ENCODE measurements around the gene NHP2. TPM values are rescaled to one million over a fixed set of nuclear protein-coding genes. Genes with fewer than 3 reads are reported as not detected.

The NHP2 gene
- total and polyA plus RNA-seq, 10 of the 15 experiments (the other 5 are each of a cell fraction or from before 2014, with no cell fraction given): 39.2 to 513 (median 198) TPM

DNA sequence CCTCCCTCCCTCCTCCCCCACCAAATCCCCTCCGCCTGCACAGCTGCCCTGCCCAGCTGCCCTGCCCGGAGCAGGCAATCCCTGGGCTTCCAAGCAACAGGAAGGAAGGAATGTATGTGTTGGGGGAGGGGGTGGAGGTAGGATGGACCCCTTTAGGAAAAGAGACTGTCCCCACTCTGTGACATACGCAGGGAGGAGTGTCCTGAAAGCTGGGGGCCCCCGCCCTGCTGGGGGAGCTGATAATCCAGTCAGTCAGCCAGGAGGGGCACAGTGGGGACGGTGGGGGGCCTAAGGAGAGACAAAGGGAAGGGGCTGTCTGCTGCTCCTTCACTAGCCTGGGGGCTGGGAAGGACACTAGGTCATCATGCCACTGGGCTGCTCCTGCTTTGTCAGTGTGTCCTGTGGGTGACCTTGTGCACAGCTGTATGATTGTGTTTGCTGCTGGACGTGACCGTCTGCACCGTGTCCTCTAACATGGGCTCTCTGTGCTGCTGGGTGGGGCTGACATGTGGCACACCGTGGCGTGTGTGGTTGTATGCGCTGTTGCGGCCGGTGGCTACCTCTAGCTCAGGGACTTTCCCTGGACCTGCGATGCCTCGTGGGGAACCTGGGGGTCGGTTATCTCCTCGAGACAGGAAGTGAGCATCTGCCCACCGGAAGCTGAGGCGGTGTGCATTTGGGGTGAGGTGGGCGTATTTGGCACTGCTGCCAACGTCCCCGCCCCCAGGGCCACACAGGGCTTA is 37.4 kb downstream of the NHP2 start (continued):
- TF ChIP-seq RAD51 (IDR thresholded peaks at IDR 0.05) (no peak), SMAD5 (IDR thresholded peaks at IDR 0.05; ENCODE audit: low read depth) (no peak), ZBED1 (IDR thresholded peaks at IDR 0.05; ENCODE audit: borderline replicate concordance) (0 out of 2 replicates have a peak, but pooled peaks have one; percentile 67), RFX5 (IDR thresholded peaks at IDR 0.05; ENCODE audit: low read depth, low read length) (0 out of 2 replicates have a peak, but pooled peaks have one; percentile 40), MYB (IDR thresholded peaks at IDR 0.05; ENCODE audit: borderline replicate concordance, low read depth, low read length) (no peak), MEF2B (IDR thresholded peaks at IDR 0.05; ENCODE audit: partially characterized antibody, poor library complexity, severe bottlenecking) (peak; percentile 31), YY1 (IDR thresholded peaks at IDR 0.05; ENCODE audit: low read depth, low read length) (peak; percentile 43; the same call in 1 of the 2 replicates), BACH1 (IDR thresholded peaks at IDR 0.05; ENCODE audit: borderline replicate concordance) (0 out of 2 replicates have a peak, but pooled peaks have one; percentile 39), IKZF1 (conservative IDR thresholded peaks at IDR 0.05) (peak; percentile 69; the same call in 1 of the 2 replicates), MXI1 (IDR thresholded peaks at IDR 0.05; ENCODE audit: low read depth, low read length) (peak; percentile 98), LARP7 (IDR thresholded peaks at IDR 0.05) (no peak), CHD4 (IDR thresholded peaks at IDR 0.05) (no peak), PAX5 (IDR thresholded peaks at IDR 0.05; ENCODE audit: borderline replicate concordance, low read depth, low read length) (peak; percentile 73; the same call in 1 of the 2 replicates), EP300 (IDR thresholded peaks at IDR 0.05; ENCODE audit: borderline replicate concordance in 1 of 2, control insufficient read depth in 1 of 2, low read depth in 2 of 2, low read length in 2 of 2) (peak; percentile 50 to 68; a peak in 1 of 4 replicates), POLR2AphosphoS2 (IDR thresholded peaks at IDR 0.05; ENCODE audit: low read depth, low read length) (peak; percentile 63; the same call in 1 of the 2 replicates), ASH2L (IDR thresholded peaks at IDR 0.05; ENCODE audit: borderline replicate concordance, low read depth) (no peak), TBL1XR1 (IDR thresholded peaks at IDR 0.05; ENCODE audit: low read depth, low read length) (no peak)
- TF ChIP-seq, protein P1, sequence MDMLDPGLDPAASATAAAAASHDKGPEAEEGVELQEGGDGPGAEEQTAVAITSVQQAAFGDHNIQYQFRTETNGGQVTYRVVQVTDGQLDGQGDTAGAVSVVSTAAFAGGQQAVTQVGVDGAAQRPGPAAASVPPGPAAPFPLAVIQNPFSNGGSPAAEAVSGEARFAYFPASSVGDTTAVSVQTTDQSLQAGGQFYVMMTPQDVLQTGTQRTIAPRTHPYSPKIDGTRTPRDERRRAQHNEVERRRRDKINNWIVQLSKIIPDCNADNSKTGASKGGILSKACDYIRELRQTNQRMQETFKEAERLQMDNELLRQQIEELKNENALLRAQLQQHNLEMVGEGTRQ (IDR thresholded peaks at IDR 0.05; ENCODE audit: borderline replicate concordance, low read depth, low read length): no peak
- TF ChIP-seq, protein P2, sequence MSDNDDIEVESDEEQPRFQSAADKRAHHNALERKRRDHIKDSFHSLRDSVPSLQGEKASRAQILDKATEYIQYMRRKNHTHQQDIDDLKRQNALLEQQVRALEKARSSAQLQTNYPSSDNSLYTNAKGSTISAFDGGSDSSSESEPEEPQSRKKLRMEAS (IDR thresholded peaks at IDR 0.05; ENCODE audit: low read depth, low read length): peak; percentile 92
- TF ChIP-seq, protein P3, sequence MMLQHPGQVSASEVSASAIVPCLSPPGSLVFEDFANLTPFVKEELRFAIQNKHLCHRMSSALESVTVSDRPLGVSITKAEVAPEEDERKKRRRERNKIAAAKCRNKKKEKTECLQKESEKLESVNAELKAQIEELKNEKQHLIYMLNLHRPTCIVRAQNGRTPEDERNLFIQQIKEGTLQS (IDR thresholded peaks at IDR 0.05; ENCODE audit: borderline replicate concordance, extremely low read depth, low read depth, low read length): no peak
- TF ChIP-seq, protein P4, sequence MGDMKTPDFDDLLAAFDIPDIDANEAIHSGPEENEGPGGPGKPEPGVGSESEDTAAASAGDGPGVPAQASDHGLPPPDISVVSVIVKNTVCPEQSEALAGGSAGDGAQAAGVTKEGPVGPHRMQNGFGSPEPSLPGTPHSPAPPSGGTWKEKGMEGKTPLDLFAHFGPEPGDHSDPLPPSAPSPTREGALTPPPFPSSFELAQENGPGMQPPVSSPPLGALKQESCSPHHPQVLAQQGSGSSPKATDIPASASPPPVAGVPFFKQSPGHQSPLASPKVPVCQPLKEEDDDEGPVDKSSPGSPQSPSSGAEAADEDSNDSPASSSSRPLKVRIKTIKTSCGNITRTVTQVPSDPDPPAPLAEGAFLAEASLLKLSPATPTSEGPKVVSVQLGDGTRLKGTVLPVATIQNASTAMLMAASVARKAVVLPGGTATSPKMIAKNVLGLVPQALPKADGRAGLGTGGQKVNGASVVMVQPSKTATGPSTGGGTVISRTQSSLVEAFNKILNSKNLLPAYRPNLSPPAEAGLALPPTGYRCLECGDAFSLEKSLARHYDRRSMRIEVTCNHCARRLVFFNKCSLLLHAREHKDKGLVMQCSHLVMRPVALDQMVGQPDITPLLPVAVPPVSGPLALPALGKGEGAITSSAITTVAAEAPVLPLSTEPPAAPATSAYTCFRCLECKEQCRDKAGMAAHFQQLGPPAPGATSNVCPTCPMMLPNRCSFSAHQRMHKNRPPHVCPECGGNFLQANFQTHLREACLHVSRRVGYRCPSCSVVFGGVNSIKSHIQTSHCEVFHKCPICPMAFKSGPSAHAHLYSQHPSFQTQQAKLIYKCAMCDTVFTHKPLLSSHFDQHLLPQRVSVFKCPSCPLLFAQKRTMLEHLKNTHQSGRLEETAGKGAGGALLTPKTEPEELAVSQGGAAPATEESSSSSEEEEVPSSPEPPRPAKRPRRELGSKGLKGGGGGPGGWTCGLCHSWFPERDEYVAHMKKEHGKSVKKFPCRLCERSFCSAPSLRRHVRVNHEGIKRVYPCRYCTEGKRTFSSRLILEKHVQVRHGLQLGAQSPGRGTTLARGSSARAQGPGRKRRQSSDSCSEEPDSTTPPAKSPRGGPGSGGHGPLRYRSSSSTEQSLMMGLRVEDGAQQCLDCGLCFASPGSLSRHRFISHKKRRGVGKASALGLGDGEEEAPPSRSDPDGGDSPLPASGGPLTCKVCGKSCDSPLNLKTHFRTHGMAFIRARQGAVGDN (IDR thresholded peaks at IDR 0.05): peak; percentile 72
- TF ChIP-seq, protein P5, sequence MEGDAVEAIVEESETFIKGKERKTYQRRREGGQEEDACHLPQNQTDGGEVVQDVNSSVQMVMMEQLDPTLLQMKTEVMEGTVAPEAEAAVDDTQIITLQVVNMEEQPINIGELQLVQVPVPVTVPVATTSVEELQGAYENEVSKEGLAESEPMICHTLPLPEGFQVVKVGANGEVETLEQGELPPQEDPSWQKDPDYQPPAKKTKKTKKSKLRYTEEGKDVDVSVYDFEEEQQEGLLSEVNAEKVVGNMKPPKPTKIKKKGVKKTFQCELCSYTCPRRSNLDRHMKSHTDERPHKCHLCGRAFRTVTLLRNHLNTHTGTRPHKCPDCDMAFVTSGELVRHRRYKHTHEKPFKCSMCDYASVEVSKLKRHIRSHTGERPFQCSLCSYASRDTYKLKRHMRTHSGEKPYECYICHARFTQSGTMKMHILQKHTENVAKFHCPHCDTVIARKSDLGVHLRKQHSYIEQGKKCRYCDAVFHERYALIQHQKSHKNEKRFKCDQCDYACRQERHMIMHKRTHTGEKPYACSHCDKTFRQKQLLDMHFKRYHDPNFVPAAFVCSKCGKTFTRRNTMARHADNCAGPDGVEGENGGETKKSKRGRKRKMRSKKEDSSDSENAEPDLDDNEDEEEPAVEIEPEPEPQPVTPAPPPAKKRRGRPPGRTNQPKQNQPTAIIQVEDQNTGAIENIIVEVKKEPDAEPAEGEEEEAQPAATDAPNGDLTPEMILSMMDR (IDR thresholded peaks at IDR 0.05 in 2 of 3, conservative IDR thresholded peaks at IDR 0.05 in 1 of 3; ENCODE audit: control insufficient read depth in 2 of 3, extremely low read depth in 1 of 3, insufficient read depth in 1 of 3, low read depth in 3 of 3, low read length in 3 of 3): no peak
